ENCODE data around the gene TSPAN31. TPM values are rescaled to one million over a fixed set of nuclear protein-coding genes. Genes with fewer than 3 reads are reported as not detected.

TSPAN31 gene
- total and polyA plus RNA-seq, 9 of the 15 experiments (the other 6 are each of a cell fraction or from before 2014, with no cell fraction given): 11.3 to 26.4 (median 14.3) TPM

- TF ChIP-seq CEBPZ (IDR thresholded peaks at IDR 0.05; ENCODE audit: borderline replicate concordance, low read depth, low read length) (no peak), ZC3H11A (IDR thresholded peaks at IDR 0.05; ENCODE audit: low read depth, low read length) (no peak), TCFL5 (CRISPR knock-in tag; conservative IDR thresholded peaks at IDR 0.05) (no peak), CEBPG (CRISPR knock-in tag; IDR thresholded peaks at IDR 0.05) (no peak), CEBPG (tag; conservative IDR thresholded peaks at IDR 0.05 in 1 of 2, IDR thresholded peaks at IDR 0.05 in 1 of 2) (no peak), ZNF830 (CRISPR knock-in tag; IDR thresholded peaks at IDR 0.05) (no peak), ESRRA (IDR thresholded peaks at IDR 0.05; ENCODE audit: borderline replicate concordance, low read depth) (0 out of 2 replicates have a peak, but pooled peaks have one; percentile 2), POLR2G (IDR thresholded peaks at IDR 0.05; ENCODE audit: low read depth, low read length) (peak; percentile 80), CBX1 (IDR thresholded peaks at IDR 0.05; ENCODE audit: low read depth) (0 out of 2 replicates have a peak, but pooled peaks have one; percentile 54), BHLHE40 (IDR thresholded peaks at IDR 0.05; ENCODE audit: low read length) (0 out of 2 replicates have a peak, but pooled peaks have one; percentile 3), GTF2F1 (IDR thresholded peaks at IDR 0.05; ENCODE audit: low read depth, low read length) (no peak), ZNF274 (IDR thresholded peaks at IDR 0.05; ENCODE audit: borderline replicate concordance, low read depth, low read length) (no peak), ZNF12 (CRISPR knock-in tag; IDR thresholded peaks at IDR 0.05) (no peak; the same call in 1 of the 2 replicates), PPARD (CRISPR knock-in tag; IDR thresholded peaks at IDR 0.05) (no peak), ASH1L (IDR thresholded peaks at IDR 0.05; ENCODE audit: borderline replicate concordance, low read depth, partially characterized antibody) (no peak), ZNF75A (CRISPR knock-in tag; IDR thresholded peaks at IDR 0.05) (no peak), RNF219 (CRISPR knock-in tag; IDR thresholded peaks at IDR 0.05) (no peak), HMG20A (CRISPR knock-in tag; conservative IDR thresholded peaks at IDR 0.05) (no peak)
Measured at GRCh38 chr12:57772429-57773322, 27.8 kb downstream of the TSPAN31 start, which contains the start of gene EEF1AKMT3 (continued).

Data from K562 (cell line).